IPS-11a (cell line): ENCODE data around the gene LILRA1.
"Not testable (repeated sequence)": the region's sequence is repeated elsewhere in the genome, so short reads cannot be mapped to it uniquely, and the experiment has no call there.

Source experiments
- H3K4me3 ChIP-seq: one replicate; pipeline ENCODE4 v1.5.1; 2013; ENCODE audit warnings: low read depth, low read length, control low read depth

The LILRA1 gene

GRCh38 chr19:54593445-54593844 lies at the start of gene LILRA1:
Gene LILRA1, plus strand, starts transcription at chr19:54593632. Its CDS starts 613 bp downstream, at chr19:54594245.
- not testable (repeated sequence) for H3K4me3 ChIP-seq

- no peak overlapping the region for H3K4me3 ChIP-seq
These were observed 44.6 kb upstream of the LILRA1 start for GRCh38 chr19:54548806-54549205.

- no peak overlapping the region for H3K4me3 ChIP-seq
These were observed 44.2 kb upstream of the LILRA1 start for GRCh38 chr19:54549224-54549623.

GRCh38 chr19:54551293-54551692 lies 42.1 kb upstream of the LILRA1 start:
- no peak overlapping the region for H3K4me3 ChIP-seq

GRCh38 chr19:54551950-54552912 lies 41.2 kb upstream of the LILRA1 start:
- no peak overlapping the region for H3K4me3 ChIP-seq

- H3K4me3 ChIP-seq: no peak overlapping the region
These were observed 40.5 kb upstream of the LILRA1 start for GRCh38 chr19:54552913-54553310.

GRCh38 chr19:54554006-54554405 lies 39.4 kb upstream of the LILRA1 start:
- no peak overlapping the region for H3K4me3 ChIP-seq

- H3K4me3 ChIP-seq: no peak overlapping the region
These were observed 38.5 kb upstream of the LILRA1 start for GRCh38 chr19:54554896-54555295.

- H3K4me3 ChIP-seq: no peak overlapping the region
These were observed 37.2 kb upstream of the LILRA1 start for GRCh38 chr19:54556194-54556593.

- no peak overlapping the region for H3K4me3 ChIP-seq
These were observed 35.1 kb upstream of the LILRA1 start for GRCh38 chr19:54558339-54558738.

- no peak overlapping the region for H3K4me3 ChIP-seq
These were observed 32.5 kb upstream of the LILRA1 start for GRCh38 chr19:54560881-54561385.

GRCh38 chr19:54561840-54562239 lies 31.6 kb upstream of the LILRA1 start:
- H3K4me3 ChIP-seq: no peak overlapping the region

- not testable (repeated sequence) for H3K4me3 ChIP-seq
These were observed 30.2 kb upstream of the LILRA1 start for GRCh38 chr19:54563206-54563605.

- no peak overlapping the region for H3K4me3 ChIP-seq
These were observed 23.1 kb upstream of the LILRA1 start for GRCh38 chr19:54570316-54570715.

- H3K4me3 ChIP-seq: not testable (repeated sequence)
These were observed 21.5 kb upstream of the LILRA1 start for GRCh38 chr19:54571715-54572615.

GRCh38 chr19:54572696-54573311 lies 20.6 kb upstream of the LILRA1 start:
- H3K4me3 ChIP-seq: no peak overlapping the region

- no peak within 1 kb of the TSS for H3K4me3 ChIP-seq
These were observed 20.0 kb upstream of the LILRA1 start, which contains the start of gene LILRA2 for GRCh38 chr19:54573330-54573872. Gene LILRA2, plus strand, starts transcription at chr19:54573790. Its CDS starts 89 bp downstream, at chr19:54573879.

- no peak overlapping the region for H3K4me3 ChIP-seq
These were observed 19.4 kb upstream of the LILRA1 start for GRCh38 chr19:54574051-54574450.

GRCh38 chr19:54574527-54575056 lies 18.8 kb upstream of the LILRA1 start:
- H3K4me3 ChIP-seq: no peak overlapping the region

- H3K4me3 ChIP-seq: not testable (repeated sequence)
These were observed 18.2 kb upstream of the LILRA1 start for GRCh38 chr19:54575205-54575604.
